SU-DHL-6 (cell line): ENCODE measurements around the gene CACUL1.

ENCODE experiments used
- H2AFZ ChIP-seq: fragments of 200-600 bp; sonication (generic); 2 replicates; pipeline ENCODE4 v1.6.1; 2014; ENCODE audit warnings: low read depth, mild to moderate bottlenecking, moderate library complexity, mixed read lengths, antibody characterized with exemption, low read length; ENCODE audit not compliant: severe bottlenecking
- H3F3A ChIP-seq: fragments of 200-600 bp; shearing (Covaris generic); 2 replicates; pipeline ENCODE4 v1.6.0; 2016; ENCODE audit warnings: antibody characterized with exemption, mild to moderate bottlenecking; ENCODE audit not compliant: insufficient read depth
- H3K27ac ChIP-seq: fragments of 200-600 bp; sonication (generic); 2 replicates; pipeline ENCODE4 v1.5.1; 2016; ENCODE audit warnings: low read depth, mild to moderate bottlenecking, low read length, moderate library complexity, mixed read lengths
- H3K27me3 ChIP-seq: fragments of 200-600 bp; sonication (generic), shearing (Covaris generic); 2 replicates; pipeline ENCODE4 v1.6.0; 2014; ENCODE audit warnings: mild to moderate bottlenecking, low read length
- H3K36me3 ChIP-seq: fragments of 200-600 bp; sonication (generic); 2 replicates; pipeline ENCODE4 v1.6.1; 2014; ENCODE audit warnings: mild to moderate bottlenecking, low read length, mixed read lengths
- H3K4me2 ChIP-seq: fragments of 300-600, 200-600 bp; shearing (Covaris generic), sonication (generic); 2 replicates; pipeline ENCODE4 v1.6.0; 2014; ENCODE audit warnings: low read length, low read depth, mild to moderate bottlenecking; ENCODE audit not compliant: poor library complexity, severe bottlenecking
- H3K4me3 ChIP-seq: fragments of 200-600 bp; sonication (generic); 2 replicates; pipeline ENCODE4 v1.5.1; 2014; ENCODE audit warnings: antibody characterized with exemption, low read length, mild to moderate bottlenecking, mixed read lengths; ENCODE audit not compliant: insufficient read depth, poor library complexity, severe bottlenecking
- H3K79me2 ChIP-seq: fragments of 200-600 bp; sonication (generic); 2 replicates; pipeline ENCODE4 v1.6.1; 2014; ENCODE audit warnings: mild to moderate bottlenecking, low read length, moderate library complexity; ENCODE audit not compliant: insufficient read depth
- H3K9ac ChIP-seq: fragments of 200-600 bp; sonication (generic); 2 replicates; pipeline ENCODE4 v1.7.0; 2014; ENCODE audit warnings: mild to moderate bottlenecking, low read length
- H3K9me2 ChIP-seq: fragments of 200-600 bp; sonication (generic); replicated peaks from 2 replicates; pipeline ENCODE4 v1.6.1; 2014; ENCODE audit warnings: low read length; ENCODE audit not compliant: insufficient read depth
- H3K9me3 ChIP-seq: fragments of 200-600 bp; sonication (generic); 2 replicates; pipeline ENCODE4 v1.6.1; 2014; ENCODE audit warnings: low read length, mixed read lengths; ENCODE audit not compliant: insufficient read depth
- H4K20me1 ChIP-seq: fragments of 200-600 bp; sonication (generic); 2 replicates; pipeline ENCODE4 v1.6.1; 2014; ENCODE audit warnings: low read depth, mild to moderate bottlenecking, antibody characterized with exemption, low read length, moderate library complexity, mixed read lengths
- EZH2phosphoT487 ChIP-seq: fragments of 200-600 bp; sonication (generic), shearing (Covaris generic); conservative IDR thresholded peaks from 2 replicates; pipeline ENCODE4 v1.6.1; 2018; ENCODE audit warnings: mild to moderate bottlenecking, antibody characterized with exemption, low read length, moderate library complexity, mixed read lengths
- TF ChIP-seq, protein P1 (sequence below): fragments of 200-600 bp; sonication (generic); IDR thresholded peaks from one replicate; pipeline ENCODE4 v1.5.1; 2017; ENCODE audit warnings: antibody characterized with exemption, mild to moderate bottlenecking, low read length, moderate library complexity; ENCODE audit not compliant: insufficient read depth, poor library complexity, severe bottlenecking

The CACUL1 gene

GRCh38 chr10:118680197-118680596 lies 74.6 kb downstream of the CACUL1 start:
- Histone ChIP-seq H3K9me3 (no peaks in the 10 kb centered on the region), H3K27ac (no peak overlapping the region), H3K27me3 (no peaks in the 10 kb centered on the region), H2AFZ (no peak overlapping the region), H3K79me2 (no peaks in the 10 kb centered on the region), H4K20me1 (no peaks in the 10 kb centered on the region), H3F3A (no peaks in the 10 kb centered on the region), H3K9ac (no peak overlapping the region), H3K36me3 (no peaks in the 10 kb centered on the region), H3K9me2 (no peaks in the 10 kb centered on the region), H3K4me2 (no peak overlapping the region), H3K4me3 (no peak overlapping the region)
- no peak for TF ChIP-seq EZH2phosphoT487
- TF ChIP-seq, protein P1, sequence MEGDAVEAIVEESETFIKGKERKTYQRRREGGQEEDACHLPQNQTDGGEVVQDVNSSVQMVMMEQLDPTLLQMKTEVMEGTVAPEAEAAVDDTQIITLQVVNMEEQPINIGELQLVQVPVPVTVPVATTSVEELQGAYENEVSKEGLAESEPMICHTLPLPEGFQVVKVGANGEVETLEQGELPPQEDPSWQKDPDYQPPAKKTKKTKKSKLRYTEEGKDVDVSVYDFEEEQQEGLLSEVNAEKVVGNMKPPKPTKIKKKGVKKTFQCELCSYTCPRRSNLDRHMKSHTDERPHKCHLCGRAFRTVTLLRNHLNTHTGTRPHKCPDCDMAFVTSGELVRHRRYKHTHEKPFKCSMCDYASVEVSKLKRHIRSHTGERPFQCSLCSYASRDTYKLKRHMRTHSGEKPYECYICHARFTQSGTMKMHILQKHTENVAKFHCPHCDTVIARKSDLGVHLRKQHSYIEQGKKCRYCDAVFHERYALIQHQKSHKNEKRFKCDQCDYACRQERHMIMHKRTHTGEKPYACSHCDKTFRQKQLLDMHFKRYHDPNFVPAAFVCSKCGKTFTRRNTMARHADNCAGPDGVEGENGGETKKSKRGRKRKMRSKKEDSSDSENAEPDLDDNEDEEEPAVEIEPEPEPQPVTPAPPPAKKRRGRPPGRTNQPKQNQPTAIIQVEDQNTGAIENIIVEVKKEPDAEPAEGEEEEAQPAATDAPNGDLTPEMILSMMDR, result no peak

- Histone ChIP-seq H2AFZ (no peak overlapping the region), H3K4me2 (no peak overlapping the region), H3K36me3 (no peaks in the 10 kb centered on the region), H3K79me2 (no peaks in the 10 kb centered on the region), H3K9ac (no peak overlapping the region), H3K9me2 (no peaks in the 10 kb centered on the region), H3F3A (no peaks in the 10 kb centered on the region), H4K20me1 (no peaks in the 10 kb centered on the region), H3K27ac (no peak overlapping the region), H3K27me3 (no peaks in the 10 kb centered on the region), H3K4me3 (no peak overlapping the region), H3K9me3 (no peaks in the 10 kb centered on the region)
- TF ChIP-seq, protein P1, result no peak
- no peak for TF ChIP-seq EZH2phosphoT487
Observed at GRCh38 chr10:118674226-118674919, 80.4 kb downstream of the CACUL1 start.

- Histone ChIP-seq H2AFZ (no peak overlapping the region), H3K9ac (no peak overlapping the region), H3K27ac (no peak overlapping the region), H4K20me1 (no peaks in the 10 kb centered on the region), H3K36me3 (no peaks in the 10 kb centered on the region), H3K4me3 (no peak overlapping the region), H3K9me3 (no peaks in the 10 kb centered on the region), H3K9me2 (no peaks in the 10 kb centered on the region), H3K27me3 (no peaks in the 10 kb centered on the region), H3K79me2 (no peaks in the 10 kb centered on the region), H3K4me2 (no peak overlapping the region), H3F3A (no peaks in the 10 kb centered on the region)
- TF ChIP-seq, protein P1, result no peak
- no peak for TF ChIP-seq EZH2phosphoT487
Observed at GRCh38 chr10:118672766-118673715, 81.7 kb downstream of the CACUL1 start.
